Measurements from ENCODE around the gene C21orf91. TPM values are rescaled to one million over a fixed set of nuclear protein-coding genes. Genes with fewer than 3 reads are reported as not detected.

Gene C21orf91
- total and polyA plus RNA-seq, 4 donors, result 1.8 to 7.2 (median 4.4) TPM

GRCh38 chr21:17797967-17798366 is 21.2 kb downstream of the C21orf91 start:
- Histone ChIP-seq H3K36me3 (ENCODE audit: control insufficient read depth in 4 of 4, insufficient read depth in 3 of 4, low read depth in 1 of 4, low read length in 3 of 4) (no peaks in the 10 kb centered on the region), H3K27ac (ENCODE audit: low read depth in 1 of 2, low read length in 2 of 2) (no peak overlapping the region), H3K4me3 (ENCODE audit: low read depth in 1 of 3, low read length in 3 of 3) (no peak overlapping the region), H3K9me3 (ENCODE audit: control insufficient read depth in 4 of 4, low read length in 3 of 4) (no peaks in the 10 kb centered on the region), H3K4me1 (ENCODE audit: control insufficient read depth in 4 of 4, insufficient read depth in 4 of 4, low read length in 3 of 4) (peaks cover 2 to 23% (median 14%) of the 10 kb centered on the region in 4 donors), H3K27me3 (ENCODE audit: control insufficient read depth in 4 of 4, insufficient read depth in 4 of 4, low read length in 3 of 4) (no peaks in the 10 kb centered on the region), H3K9ac (ENCODE audit: low read depth in 1 of 2, low read length in 2 of 2) (no peak overlapping the region)
- TF ChIP-seq FOXA2 (IDR thresholded peaks at IDR 0.05), result no peak
- TF ChIP-seq RXRA (IDR thresholded peaks at IDR 0.05), result no peak
- no peak for TF ChIP-seq HNF4A (conservative IDR thresholded peaks at IDR 0.05)
- no peak for TF ChIP-seq YY1 (IDR thresholded peaks at IDR 0.05)
- TF ChIP-seq CTCF (IDR thresholded peaks at IDR 0.05; ENCODE audit: low read depth, low read length, missing input control), result no peak
- TF ChIP-seq EGR1 (IDR thresholded peaks at IDR 0.05; ENCODE audit: low read depth in 2 of 2), result no peak
- no peak for TF ChIP-seq FOXA1 (IDR thresholded peaks at IDR 0.05)
- TF ChIP-seq NR2F2 (IDR thresholded peaks at IDR 0.05), result no peak
- TF ChIP-seq TAF1 (conservative IDR thresholded peaks at IDR 0.05), result no peak
- no peak for TF ChIP-seq RAD21 (IDR thresholded peaks at IDR 0.05)
- no peak for TF ChIP-seq MAX (IDR thresholded peaks at IDR 0.05)
- no peak for TF ChIP-seq HNF4G (IDR thresholded peaks at IDR 0.05)
- no peak for TF ChIP-seq ZBTB33 (IDR thresholded peaks at IDR 0.05)
- no peak for TF ChIP-seq REST (IDR thresholded peaks at IDR 0.05)
- 79% methylated on average over 2 of the region's 2 CpGs for WGBS
- DNase-seq (ENCODE audit: low spot score), result no peak

- no peak for DNase-seq (ENCODE audit: low spot score)
- peaks cover 0 to 3% (median 0%) of the 10 kb centered on the region in 4 donors for H3K36me3 ChIP-seq (ENCODE audit: control insufficient read depth in 4 of 4, insufficient read depth in 3 of 4, low read depth in 1 of 4, low read length in 3 of 4)
- no peaks in the 10 kb centered on the region for H3K27me3 ChIP-seq (ENCODE audit: control insufficient read depth in 4 of 4, insufficient read depth in 4 of 4, low read length in 3 of 4)
- no peaks in the 10 kb centered on the region for H3K9me3 ChIP-seq (ENCODE audit: control insufficient read depth in 4 of 4, low read length in 3 of 4)
- no peak overlapping the region for H3K27ac ChIP-seq (ENCODE audit: low read depth in 1 of 2, low read length in 2 of 2)
- no peak overlapping the region for H3K9ac ChIP-seq (ENCODE audit: low read depth in 1 of 2, low read length in 2 of 2)
- H3K4me1 ChIP-seq (ENCODE audit: control insufficient read depth in 4 of 4, insufficient read depth in 4 of 4, low read length in 3 of 4), result peaks cover 2 to 23% (median 14%) of the 10 kb centered on the region in 4 donors
- 47% methylated on average over 1 of the region's 1 CpG for WGBS
- no peak overlapping the region for H3K4me3 ChIP-seq (ENCODE audit: low read depth in 1 of 3, low read length in 3 of 3)
- TF ChIP-seq REST (IDR thresholded peaks at IDR 0.05) (peak; percentile 26), HNF4G (IDR thresholded peaks at IDR 0.05) (peak; percentile 90), ZBTB33 (IDR thresholded peaks at IDR 0.05) (no peak), GABPA (IDR thresholded peaks at IDR 0.05 in 1 of 2, conservative IDR thresholded peaks at IDR 0.05 in 1 of 2) (no peak), RXRA (IDR thresholded peaks at IDR 0.05) (peak; percentile 47 to 68), FOXA2 (IDR thresholded peaks at IDR 0.05) (peak; percentile 84), ATF3 (IDR thresholded peaks at IDR 0.05) (no peak), HNF4A (conservative IDR thresholded peaks at IDR 0.05) (peak; percentile 96 to 97), JUND (IDR thresholded peaks at IDR 0.05) (peak; percentile 67 to 68), EGR1 (IDR thresholded peaks at IDR 0.05; ENCODE audit: low read depth in 2 of 2) (no peak), SP1 (IDR thresholded peaks at IDR 0.05) (peak; percentile 79), MAX (IDR thresholded peaks at IDR 0.05) (no peak), YY1 (IDR thresholded peaks at IDR 0.05) (peak; percentile 51), RAD21 (IDR thresholded peaks at IDR 0.05) (peak; percentile 37 to 39)
Observed at GRCh38 chr21:17796503-17796902, 22.7 kb downstream of the C21orf91 start.

All from liver (tissue), 9 donors.